ENCODE results near the gene ADARB1. TPM values are rescaled to one million over a fixed set of nuclear protein-coding genes. Genes with fewer than 3 reads are reported as not detected.

ADARB1 gene
- polyA plus RNA-seq, 1 donor, result 24.0 TPM

- no peak for DNase-seq
Observed at GRCh38 chr21:45055861-45056260, 18.5 kb upstream of the ADARB1 start.

GRCh38 chr21:45056296-45056904 lies 18.0 kb upstream of the ADARB1 start:
- DNase-seq, result no peak

GRCh38 chr21:45056917-45057560 lies 17.3 kb upstream of the ADARB1 start:
- no peak for DNase-seq

- no peak for DNase-seq
Observed at GRCh38 chr21:45057886-45058285, 16.5 kb upstream of the ADARB1 start.

DNA sequence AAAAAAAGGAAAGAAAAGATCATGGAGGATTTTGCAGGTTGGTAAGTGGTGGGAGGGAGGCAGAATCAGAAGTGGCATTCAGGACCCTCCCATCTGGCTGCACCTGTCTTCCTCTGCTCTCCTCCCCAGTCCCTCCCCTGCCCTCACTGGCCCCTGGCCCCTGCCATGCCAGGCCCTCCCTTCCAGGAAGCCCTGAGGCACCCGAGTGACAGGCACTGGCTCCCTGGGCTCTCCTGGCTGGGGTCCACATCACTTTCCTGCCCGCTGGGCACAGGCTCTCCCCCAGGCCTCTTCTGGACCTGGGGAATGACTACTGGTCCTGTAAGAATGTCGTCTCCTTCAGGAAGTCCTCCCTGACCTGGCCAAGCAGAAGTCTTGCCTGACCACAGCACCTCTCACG lies 15.3 kb upstream of the ADARB1 start:
- no peak for DNase-seq

DNA sequence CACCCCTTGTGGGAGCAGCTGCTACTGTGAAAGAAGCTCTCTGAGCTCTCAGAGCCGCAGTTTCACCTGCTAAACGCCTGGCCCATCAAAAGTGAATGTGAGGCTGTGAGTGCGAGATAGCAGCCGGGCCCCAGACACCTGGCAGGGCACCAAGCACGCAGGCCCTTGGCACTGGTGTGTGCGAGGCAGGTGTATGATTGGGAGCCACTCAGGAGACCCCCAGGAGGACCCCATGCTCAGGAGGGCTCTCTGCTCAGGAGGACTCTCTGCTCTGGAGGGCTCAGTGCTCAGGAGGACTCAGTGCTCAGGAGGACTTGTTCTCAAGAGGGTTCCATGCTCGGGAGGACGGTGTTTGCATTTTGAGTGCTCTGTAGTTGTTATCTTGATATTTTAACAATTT lies 14.3 kb upstream of the ADARB1 start:
- DNase-seq, result no peak

- DNase-seq, result no peak
Observed at GRCh38 chr21:45060675-45061311, 13.6 kb upstream of the ADARB1 start.

DNA sequence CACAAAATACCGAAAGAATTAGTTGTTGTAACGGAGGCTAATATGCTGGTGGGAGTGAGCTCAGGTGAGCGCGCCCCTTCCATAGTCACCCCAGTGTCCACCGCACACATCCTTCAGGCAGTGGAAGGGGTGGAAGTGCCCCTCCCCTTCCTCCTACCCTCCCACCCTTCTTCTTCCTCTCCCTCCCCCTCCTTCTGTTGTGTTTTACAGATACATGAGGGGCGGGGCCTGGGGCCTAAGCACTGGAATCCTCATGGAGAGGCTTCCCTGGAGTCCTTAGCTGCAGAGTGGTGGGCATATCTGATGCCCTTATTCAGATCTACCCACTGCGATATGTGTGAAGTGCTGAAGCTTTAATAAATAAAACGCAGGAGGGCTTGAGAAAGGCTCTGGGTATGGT lies 10.3 kb upstream of the ADARB1 start:
- no peak for DNase-seq

- DNase-seq, result no peak
Observed at GRCh38 chr21:45064618-45065399, 9.6 kb upstream of the ADARB1 start.

- no peak for DNase-seq
Observed at GRCh38 chr21:45067462-45068285, 6.7 kb upstream of the ADARB1 start.

GRCh38 chr21:45069085-45069484 lies 5.3 kb upstream of the ADARB1 start:
- no peak for DNase-seq

GRCh38 chr21:45069711-45070110 lies 4.7 kb upstream of the ADARB1 start:
- DNase-seq, result no peak

- no peak for DNase-seq
Observed at GRCh38 chr21:45071078-45071873, 3.1 kb upstream of the ADARB1 start.

- no peak for DNase-seq
Observed at GRCh38 chr21:45071874-45072737, 2.3 kb upstream of the ADARB1 start.

GRCh38 chr21:45072738-45073300 lies 1.6 kb upstream of the ADARB1 start:
- DNase-seq, result no peak

DNA sequence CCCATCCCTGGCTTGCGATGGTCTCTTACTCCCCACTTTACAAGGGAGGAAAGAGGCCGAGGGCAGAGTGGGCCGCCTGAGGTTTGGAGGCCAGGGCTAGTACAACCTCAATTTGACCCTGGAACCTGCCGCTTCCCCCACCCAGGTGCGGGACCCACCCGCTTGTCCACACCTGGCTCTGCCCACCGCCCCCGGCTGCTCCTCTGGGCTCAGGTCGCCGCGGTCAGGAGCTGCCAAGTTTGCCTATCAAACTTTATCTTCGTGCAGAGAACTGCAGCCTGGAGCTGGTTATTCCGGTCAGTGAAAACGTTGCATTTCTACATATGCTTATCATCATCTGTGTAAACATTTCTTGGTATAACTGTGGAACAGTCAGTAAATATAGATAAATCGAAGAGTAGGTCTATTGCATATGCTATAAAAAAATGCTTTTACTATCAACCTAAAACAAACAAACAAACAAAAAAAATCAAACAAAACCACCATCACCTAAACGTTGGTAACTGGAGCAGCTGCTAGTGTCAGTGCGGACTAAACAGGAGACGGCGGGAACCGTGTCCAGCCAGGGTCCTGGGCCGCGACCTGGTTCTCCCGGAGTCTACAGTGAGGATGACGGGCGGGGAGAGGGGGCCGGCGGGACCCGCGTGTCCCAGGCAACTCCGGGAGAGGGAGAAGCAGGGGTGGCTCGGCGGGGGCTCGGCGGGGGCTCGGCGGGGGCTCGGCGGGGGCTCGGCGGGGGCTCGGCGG lies 906 bp upstream of the ADARB1 start:
- DNase-seq, result no peak

GRCh38 chr21:45074818-45075595 lies 627 bp downstream of the ADARB1 start:
- DNase-seq, result no peak

DNA sequence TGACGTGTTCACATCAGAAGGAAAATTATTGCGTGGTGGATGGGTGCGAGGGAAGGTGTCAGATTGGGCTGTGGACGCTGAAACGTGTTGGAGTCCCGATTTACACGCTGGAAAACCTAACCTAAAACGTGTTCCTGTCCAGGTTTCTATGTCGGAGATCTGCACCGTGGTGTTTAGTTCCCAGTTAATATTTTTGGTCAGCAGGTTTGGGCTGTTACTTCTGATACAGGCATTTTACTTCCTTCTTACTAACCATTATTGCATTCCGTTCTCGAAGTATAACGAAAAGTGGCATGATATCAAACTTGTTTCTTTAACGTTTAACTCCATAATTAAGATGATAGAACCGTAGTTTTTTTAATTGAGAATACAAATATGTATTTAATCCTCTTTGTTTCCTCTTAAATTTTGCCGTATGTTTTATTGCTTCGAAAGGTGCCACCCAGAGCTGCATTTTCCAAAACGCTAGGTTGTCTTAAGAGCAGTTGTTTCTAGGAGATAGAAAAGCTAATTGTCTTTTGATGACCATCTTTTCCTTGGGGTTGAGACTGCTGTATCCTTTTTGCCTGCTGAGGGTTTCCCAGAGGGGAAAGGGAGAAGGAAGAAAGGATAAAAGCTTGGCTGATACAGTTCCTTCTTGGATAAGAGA lies 1.3 kb downstream of the ADARB1 start:
- no peak for DNase-seq
